ENCODE data around the gene UBE2E1.

DNA sequence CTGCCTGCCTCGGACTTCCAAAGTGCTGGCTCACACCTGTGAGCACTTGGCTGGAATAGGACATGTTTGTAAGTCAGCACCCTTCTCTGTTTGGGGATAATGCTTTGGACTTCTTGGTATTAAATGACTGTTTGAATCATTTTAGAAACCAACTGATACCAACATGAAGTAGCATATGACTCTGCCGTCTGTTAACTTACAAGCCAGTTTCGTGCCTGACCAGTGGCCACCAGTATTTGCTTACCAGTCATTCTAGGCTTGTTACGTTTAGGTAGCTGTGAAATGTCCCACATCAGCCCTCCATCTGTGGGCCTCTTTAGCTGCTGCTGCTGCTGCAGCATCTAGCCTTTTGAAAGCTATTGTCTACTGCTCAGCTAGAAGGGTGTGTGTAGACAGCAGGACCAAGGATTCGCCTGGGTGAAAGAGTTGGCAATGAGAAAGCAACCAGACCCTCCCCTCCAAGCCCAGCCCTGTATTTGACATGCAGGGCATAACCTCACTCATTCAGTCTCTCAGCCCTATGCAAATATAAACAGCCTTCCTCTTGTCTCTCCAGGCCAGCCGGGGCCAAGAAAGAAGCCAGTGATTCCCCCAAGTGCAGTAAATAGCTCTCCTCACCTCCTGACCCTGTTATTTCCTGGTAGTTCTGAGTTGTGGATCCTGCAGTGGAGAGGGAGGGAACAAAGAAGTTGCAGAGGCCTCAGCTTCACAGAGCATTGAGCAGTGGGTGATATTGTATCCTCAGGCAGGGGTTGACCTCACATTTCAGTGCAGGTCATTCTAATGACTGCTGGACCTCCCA, 60.0 kb downstream of the UBE2E1 start:
- TF ChIP-seq TEAD4 (IDR thresholded peaks at IDR 0.05) = no peak
- no peak for TF ChIP-seq MAX (IDR thresholded peaks at IDR 0.05)
- TF ChIP-seq EP300 (IDR thresholded peaks at IDR 0.05; ENCODE audit: borderline replicate concordance) = no peak
- no peak for TF ChIP-seq RAD21 (IDR thresholded peaks at IDR 0.05; ENCODE audit: low read depth)
- TF ChIP-seq TAF1 (IDR thresholded peaks at IDR 0.05; ENCODE audit: low read depth) = no peak
- TF ChIP-seq NFIC (IDR thresholded peaks at IDR 0.05) = no peak
- TF ChIP-seq YY1 (IDR thresholded peaks at IDR 0.05; ENCODE audit: low read depth) = no peak

Data from Ishikawa (cell line).